ENCODE results near the gene SUMF1. TPM values are rescaled to one million over a fixed set of nuclear protein-coding genes. Genes with fewer than 3 reads are reported as not detected.
A peak's percentile ranks its signal among the peaks of the same experiment; 100 is the strongest.

The SUMF1 gene
- total RNA-seq, 2 donors from 2014 or later = 5.9 to 7.6 TPM

DNA sequence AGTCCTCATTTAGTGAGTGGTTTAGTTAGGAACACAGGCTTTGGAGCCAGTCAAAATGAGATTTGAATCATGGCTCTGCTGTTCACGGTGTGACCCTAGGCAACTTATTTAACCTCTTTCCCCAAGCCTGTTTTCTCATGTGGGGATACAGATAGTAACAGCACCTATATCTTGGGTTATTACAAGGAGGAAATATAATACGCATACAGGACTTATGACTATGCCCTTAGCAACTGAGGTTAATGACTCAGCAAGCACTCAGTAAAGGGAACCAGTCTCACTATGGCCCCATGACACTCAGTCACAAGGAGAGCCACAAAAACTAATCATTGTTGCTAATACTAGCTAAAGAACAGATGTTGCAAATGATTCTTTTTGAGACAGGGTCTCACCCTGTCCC is 45.9 kb downstream of the SUMF1 start:
- H3K27me3 Mint-ChIP-seq = no peaks in the 10 kb centered on the region

GRCh38 chr3:4419920-4420319 is 47.1 kb downstream of the SUMF1 start:
- Mint-ChIP-seq H3K4me3 (no peak overlapping the region), H3K27me3 (no peaks in the 10 kb centered on the region), H3K27ac (peak overlapping the region; percentile 75), H3K36me3 (ENCODE audit: low read depth) (peaks cover 20% of the 10 kb centered on the region), H3K9me3 (no peaks in the 10 kb centered on the region), H3K4me1 (peaks cover 8% of the 10 kb centered on the region)
- ATAC-seq (replicated peaks) = no peak

More for the DNA sequence above, 45.9 kb downstream of the SUMF1 start:
- peak; percentile 89 for ATAC-seq (replicated peaks)
- Mint-ChIP-seq H3K4me3 (peak overlapping the region; percentile 45), H3K4me1 (peaks cover 16% of the 10 kb centered on the region), H3K27ac (peak overlapping the region; percentile 89), H3K9me3 (no peaks in the 10 kb centered on the region), H3K36me3 (ENCODE audit: low read depth) (peaks cover 17% of the 10 kb centered on the region)

- Mint-ChIP-seq H3K4me3 (no peak overlapping the region), H3K36me3 (ENCODE audit: low read depth) (peaks cover 20% of the 10 kb centered on the region), H3K27ac (peak overlapping the region; percentile 75), H3K4me1 (peaks cover 7% of the 10 kb centered on the region), H3K9me3 (no peaks in the 10 kb centered on the region), H3K27me3 (no peaks in the 10 kb centered on the region)
- no peak for ATAC-seq (replicated peaks)
Measured at GRCh38 chr3:4419386-4419785, 47.7 kb downstream of the SUMF1 start.

GRCh38 chr3:4418156-4418555 is 48.9 kb downstream of the SUMF1 start:
- H3K4me1 Mint-ChIP-seq = no peaks in the 10 kb centered on the region
- no peak overlapping the region for H3K27ac Mint-ChIP-seq
- peaks cover 25% of the 10 kb centered on the region for H3K36me3 Mint-ChIP-seq (ENCODE audit: low read depth)
- no peaks in the 10 kb centered on the region for H3K27me3 Mint-ChIP-seq
- ATAC-seq (replicated peaks) = peak; percentile 26
- H3K4me3 Mint-ChIP-seq = no peak overlapping the region
- H3K9me3 Mint-ChIP-seq = no peaks in the 10 kb centered on the region

GRCh38 chr3:4417449-4417848 is 49.6 kb downstream of the SUMF1 start:
- H3K27ac Mint-ChIP-seq = no peak overlapping the region
- no peaks in the 10 kb centered on the region for H3K9me3 Mint-ChIP-seq
- no peaks in the 10 kb centered on the region for H3K27me3 Mint-ChIP-seq
- H3K4me1 Mint-ChIP-seq = no peaks in the 10 kb centered on the region
- peaks cover 28% of the 10 kb centered on the region for H3K36me3 Mint-ChIP-seq (ENCODE audit: low read depth)
- H3K4me3 Mint-ChIP-seq = no peak overlapping the region
- ATAC-seq (replicated peaks) = no peak

DNA sequence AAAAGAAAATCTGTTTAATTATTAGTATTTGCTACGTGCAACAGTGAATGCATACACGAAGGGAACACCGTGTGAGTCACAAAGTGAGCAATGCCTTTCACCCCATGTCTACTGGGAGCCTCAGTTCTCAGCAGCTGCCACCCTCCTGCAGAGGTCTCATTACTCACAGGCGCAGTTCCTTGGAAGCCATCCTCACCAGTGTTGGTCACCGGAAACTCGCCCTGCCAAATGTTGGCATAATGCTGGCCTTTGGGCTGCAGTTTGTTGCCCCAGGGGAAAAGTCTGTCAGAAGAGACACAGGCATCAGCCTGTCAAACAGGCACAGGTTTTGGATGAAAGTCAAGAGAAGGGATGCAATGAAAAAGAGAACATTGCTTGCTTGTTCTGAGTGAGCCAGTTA is 50.1 kb downstream of the SUMF1 start:
- H3K4me3 Mint-ChIP-seq = no peak overlapping the region
- H3K36me3 Mint-ChIP-seq (ENCODE audit: low read depth) = peaks cover 33% of the 10 kb centered on the region
- no peaks in the 10 kb centered on the region for H3K27me3 Mint-ChIP-seq
- H3K27ac Mint-ChIP-seq = no peak overlapping the region
- H3K9me3 Mint-ChIP-seq = no peaks in the 10 kb centered on the region
- no peak for ATAC-seq (replicated peaks)
- H3K4me1 Mint-ChIP-seq = no peaks in the 10 kb centered on the region

DNA sequence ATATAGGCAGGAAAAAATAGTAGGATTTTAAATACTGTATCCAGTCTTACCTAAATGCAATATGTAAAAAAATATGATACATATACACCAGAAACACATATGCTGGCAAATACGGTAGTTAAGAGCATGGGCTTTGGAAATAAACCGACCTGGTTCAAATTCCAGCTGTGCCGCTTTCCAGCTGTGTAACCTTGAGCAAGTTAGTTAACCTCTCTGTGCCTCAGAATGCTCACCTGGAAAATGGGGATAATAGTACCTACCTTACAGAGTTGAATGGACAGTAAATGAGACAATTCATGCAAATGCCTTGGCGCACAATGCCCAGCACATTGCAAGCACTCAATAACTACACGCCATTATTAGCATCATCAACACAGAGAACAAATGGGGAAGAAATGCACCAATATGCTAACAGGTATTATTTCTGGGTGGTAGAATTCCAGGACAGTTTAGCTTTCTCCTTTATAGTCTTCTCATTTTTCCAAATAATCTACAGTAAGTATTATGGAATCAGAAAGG is 50.6 kb downstream of the SUMF1 start:
- H3K4me3 Mint-ChIP-seq = no peak overlapping the region
- ATAC-seq (replicated peaks) = no peak
- peaks cover 37% of the 10 kb centered on the region for H3K36me3 Mint-ChIP-seq (ENCODE audit: low read depth)
- no peaks in the 10 kb centered on the region for H3K27me3 Mint-ChIP-seq
- H3K4me1 Mint-ChIP-seq = peaks cover 1% of the 10 kb centered on the region
- no peak overlapping the region for H3K27ac Mint-ChIP-seq
- no peaks in the 10 kb centered on the region for H3K9me3 Mint-ChIP-seq

GRCh38 chr3:4413467-4413866 is 53.6 kb downstream of the SUMF1 start:
- peaks cover 64% of the 10 kb centered on the region for H3K36me3 Mint-ChIP-seq (ENCODE audit: low read depth)
- no peak for ATAC-seq (replicated peaks)
- H3K27me3 Mint-ChIP-seq = no peaks in the 10 kb centered on the region
- H3K9me3 Mint-ChIP-seq = no peaks in the 10 kb centered on the region
- H3K4me1 Mint-ChIP-seq = peaks cover 20% of the 10 kb centered on the region
- H3K27ac Mint-ChIP-seq = no peak overlapping the region
- H3K4me3 Mint-ChIP-seq = no peak overlapping the region

GRCh38 chr3:4411833-4412232 is 55.2 kb downstream of the SUMF1 start:
- no peak overlapping the region for H3K4me3 Mint-ChIP-seq
- ATAC-seq (replicated peaks) = no peak
- no peaks in the 10 kb centered on the region for H3K9me3 Mint-ChIP-seq
- H3K27me3 Mint-ChIP-seq = no peaks in the 10 kb centered on the region
- peak overlapping the region; percentile 7 for H3K27ac Mint-ChIP-seq
- peaks cover 63% of the 10 kb centered on the region for H3K36me3 Mint-ChIP-seq (ENCODE audit: low read depth)
- peaks cover 20% of the 10 kb centered on the region for H3K4me1 Mint-ChIP-seq

DNA sequence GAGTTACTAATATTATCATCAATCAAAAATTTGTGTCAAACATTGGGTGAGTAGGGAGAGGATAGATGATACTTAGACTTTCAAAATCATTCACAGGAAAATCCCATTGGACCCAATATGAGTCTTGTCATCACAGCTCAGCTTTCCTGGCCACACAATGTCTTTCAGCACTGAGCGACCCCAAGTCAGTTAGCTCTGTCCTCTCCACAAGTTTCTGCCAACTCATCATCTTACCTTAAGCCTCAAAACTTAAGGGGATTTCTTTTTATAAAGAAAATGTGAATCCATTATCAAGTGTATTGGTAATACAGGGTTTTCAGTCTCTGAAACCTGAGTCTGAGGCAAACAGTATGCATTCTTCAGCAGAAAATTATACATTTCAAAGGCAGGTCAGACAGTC is 55.8 kb downstream of the SUMF1 start:
- H3K4me3 Mint-ChIP-seq = no peak overlapping the region
- H3K4me1 Mint-ChIP-seq = peaks cover 20% of the 10 kb centered on the region
- peaks cover 57% of the 10 kb centered on the region for H3K36me3 Mint-ChIP-seq (ENCODE audit: low read depth)
- no peaks in the 10 kb centered on the region for H3K27me3 Mint-ChIP-seq
- H3K27ac Mint-ChIP-seq = no peak overlapping the region
- H3K9me3 Mint-ChIP-seq = no peaks in the 10 kb centered on the region
- peak; percentile 22 for ATAC-seq (replicated peaks)

DNA sequence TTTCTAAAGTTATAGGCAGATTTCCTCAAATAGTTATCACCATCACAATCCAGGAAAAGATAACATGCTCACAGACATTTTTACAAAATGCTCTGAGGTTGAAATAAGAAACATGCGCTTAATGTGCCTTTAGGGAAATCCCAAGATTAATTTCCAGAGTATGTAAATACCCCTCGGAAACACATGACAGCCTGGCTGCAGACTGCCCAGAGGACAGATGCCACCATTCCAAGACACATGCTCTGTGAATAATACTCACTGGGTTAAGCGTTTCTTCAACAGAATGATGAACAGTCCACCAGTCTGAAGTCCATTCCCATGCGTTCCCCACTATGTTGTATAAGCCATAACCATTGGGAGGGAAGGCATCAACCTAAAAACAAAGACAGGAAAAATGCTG is 56.5 kb downstream of the SUMF1 start:
- Mint-ChIP-seq H3K36me3 (ENCODE audit: low read depth) (peaks cover 52% of the 10 kb centered on the region), H3K27ac (peak overlapping the region; percentile 81), H3K9me3 (no peaks in the 10 kb centered on the region), H3K27me3 (no peaks in the 10 kb centered on the region), H3K4me1 (peaks cover 20% of the 10 kb centered on the region), H3K4me3 (peak overlapping the region; percentile 59)
- ATAC-seq (replicated peaks) = no peak

GRCh38 chr3:4409971-4410573 is 57.0 kb downstream of the SUMF1 start:
- Mint-ChIP-seq H3K27ac (peak overlapping the region; percentile 81), H3K9me3 (no peaks in the 10 kb centered on the region), H3K4me3 (peak overlapping the region; percentile 59), H3K27me3 (no peaks in the 10 kb centered on the region), H3K4me1 (peaks cover 20% of the 10 kb centered on the region), H3K36me3 (ENCODE audit: low read depth) (peaks cover 53% of the 10 kb centered on the region)
- ATAC-seq (replicated peaks) = peak; percentile 79

GRCh38 chr3:4409415-4409814 is 57.7 kb downstream of the SUMF1 start:
- ATAC-seq (replicated peaks) = peak; percentile 66
- peaks cover 60% of the 10 kb centered on the region for H3K36me3 Mint-ChIP-seq (ENCODE audit: low read depth)
- H3K9me3 Mint-ChIP-seq = no peaks in the 10 kb centered on the region
- no peaks in the 10 kb centered on the region for H3K27me3 Mint-ChIP-seq
- peak overlapping the region; percentile 81 for H3K27ac Mint-ChIP-seq
- H3K4me3 Mint-ChIP-seq = peak overlapping the region; percentile 59
- peaks cover 20% of the 10 kb centered on the region for H3K4me1 Mint-ChIP-seq

GRCh38 chr3:4408958-4409357 is 58.1 kb downstream of the SUMF1 start:
- H3K27ac Mint-ChIP-seq = peak overlapping the region; percentile 81
- H3K9me3 Mint-ChIP-seq = no peaks in the 10 kb centered on the region
- ATAC-seq (replicated peaks) = no peak
- H3K27me3 Mint-ChIP-seq = no peaks in the 10 kb centered on the region
- peak overlapping the region; percentile 59 for H3K4me3 Mint-ChIP-seq
- H3K36me3 Mint-ChIP-seq (ENCODE audit: low read depth) = peaks cover 64% of the 10 kb centered on the region
- H3K4me1 Mint-ChIP-seq = peaks cover 20% of the 10 kb centered on the region

DNA sequence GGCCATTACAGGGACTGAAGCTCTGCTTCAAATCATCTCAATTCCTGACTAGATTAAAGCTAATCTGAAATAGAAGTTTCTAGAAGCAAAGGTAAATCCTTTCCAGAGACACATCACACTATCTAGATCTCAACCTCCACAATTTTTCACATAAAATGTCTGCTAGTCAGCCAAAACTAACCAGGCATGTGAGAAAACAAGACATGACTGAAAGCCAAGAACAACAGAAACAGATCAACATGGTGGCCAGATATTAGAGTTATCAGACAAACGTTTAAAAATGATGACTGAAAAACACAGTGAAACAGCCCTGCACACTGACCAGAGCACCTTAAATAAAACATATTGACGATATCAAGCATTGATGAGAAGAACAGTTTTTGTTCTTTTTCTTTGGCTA is 59.1 kb downstream of the SUMF1 start:
- H3K4me3 Mint-ChIP-seq = no peak overlapping the region
- H3K4me1 Mint-ChIP-seq = peaks cover 25% of the 10 kb centered on the region
- peaks cover 68% of the 10 kb centered on the region for H3K36me3 Mint-ChIP-seq (ENCODE audit: low read depth)
- no peak for ATAC-seq (replicated peaks)
- H3K9me3 Mint-ChIP-seq = no peaks in the 10 kb centered on the region
- no peak overlapping the region for H3K27ac Mint-ChIP-seq
- H3K27me3 Mint-ChIP-seq = no peaks in the 10 kb centered on the region
